C4-2B (cell line): ENCODE measurements around the gene CAPN6.

Experiments
- H3K27ac ChIP-seq: fragments of 450-650 bp; 2 replicates; pipeline ENCODE4 v1.5.1; 2017
- CTCF ChIP-seq: fragments of 450-650 bp; conservative IDR thresholded peaks from 2 replicates; pipeline ENCODE4 v1.5.1; 2017; ENCODE audit warnings: mild to moderate bottlenecking
- ZFX ChIP-seq: fragments of 450-650 bp; IDR thresholded peaks from 2 replicates; pipeline ENCODE4 v1.6.1; 2017

The CAPN6 gene

GRCh38 chrX:111270339-111270738 is at the start of gene CAPN6:
Gene CAPN6 (minus strand): TSS chrX:111270483. CDS start chrX:111263936, 6,547 bp downstream.
- H3K27ac ChIP-seq: no peak within 1 kb of the TSS
- TF ChIP-seq CTCF (no peak), ZFX (no peak)

- TF ChIP-seq CTCF: no peak
- no peak for TF ChIP-seq ZFX
- no peak overlapping the region for H3K27ac ChIP-seq
Observed at GRCh38 chrX:111319451-111319850, 49.2 kb upstream of the CAPN6 start.

GRCh38 chrX:111318901-111319300 is 48.6 kb upstream of the CAPN6 start:
- TF ChIP-seq CTCF (no peak), ZFX (no peak)
- no peak overlapping the region for H3K27ac ChIP-seq

GRCh38 chrX:111309083-111309482 is 38.8 kb upstream of the CAPN6 start:
- no peak for TF ChIP-seq CTCF
- TF ChIP-seq ZFX: no peak
- H3K27ac ChIP-seq: no peak overlapping the region

GRCh38 chrX:111308039-111308438 is 37.8 kb upstream of the CAPN6 start:
- TF ChIP-seq ZFX: no peak
- TF ChIP-seq CTCF: no peak

GRCh38 chrX:111302284-111302683 is 32.0 kb upstream of the CAPN6 start:
- TF ChIP-seq ZFX (no peak), CTCF (no peak)
- H3K27ac ChIP-seq: no peak overlapping the region

More at GRCh38 chrX:111308039-111308438, 37.8 kb upstream of the CAPN6 start:
- no peak overlapping the region for H3K27ac ChIP-seq

GRCh38 chrX:111288841-111289240 is 18.6 kb upstream of the CAPN6 start:
- no peak for TF ChIP-seq ZFX
- no peak for TF ChIP-seq CTCF
- no peak overlapping the region for H3K27ac ChIP-seq
